ENCODE results near the gene PIP5K1B.

- TF ChIP-seq POLR2A (IDR thresholded peaks at IDR 0.05) = no peak
- no peak for TF ChIP-seq CTCF (IDR thresholded peaks at IDR 0.05 in 4 of 5, conservative IDR thresholded peaks at IDR 0.05 in 1 of 5)
These were observed 50.7 kb downstream of the PIP5K1B start for GRCh38 chr9:68755752-68756151.
